Activated naive CD4-positive, alpha-beta T cell treated with Interleukin-2 at 50 U/mL for 16 hours (primary cell): Measurements from ENCODE around the gene SACS.
"Not testable (repeated sequence)": the region's sequence is repeated elsewhere in the genome, so short reads cannot be mapped to it uniquely, and the experiment has no call there.

ENCODE experiments used
- DNase-seq: peaks from one replicate; pipeline ENCODE4 v3.0.0-alpha.2; 2020

The SACS gene

GRCh38 chr13:23401156-23401555, 32.3 kb downstream of the SACS start:
- not testable (repeated sequence) for DNase-seq

GRCh38 chr13:23399347-23399746, 34.2 kb downstream of the SACS start:
- no peak for DNase-seq

GRCh38 chr13:23394821-23395220, 38.7 kb downstream of the SACS start:
- DNase-seq: no peak

- DNase-seq: no peak
These were observed 40.4 kb downstream of the SACS start for GRCh38 chr13:23392925-23393645.

- DNase-seq: no peak
These were observed 41.2 kb downstream of the SACS start for GRCh38 chr13:23392313-23392712.

- DNase-seq: no peak
These were observed 41.8 kb downstream of the SACS start for GRCh38 chr13:23391752-23392151.

- no peak for DNase-seq
These were observed 47.0 kb downstream of the SACS start for GRCh38 chr13:23386533-23386932.

GRCh38 chr13:23385931-23386330, 47.6 kb downstream of the SACS start:
- DNase-seq: no peak

GRCh38 chr13:23384111-23384510, 49.4 kb downstream of the SACS start:
- peak; percentile 27 for DNase-seq

GRCh38 chr13:23383151-23383550, 50.4 kb downstream of the SACS start:
- DNase-seq: no peak

GRCh38 chr13:23381866-23382265, 51.6 kb downstream of the SACS start:
- no peak for DNase-seq

GRCh38 chr13:23380534-23380933, 53.0 kb downstream of the SACS start:
- no peak for DNase-seq

GRCh38 chr13:23377983-23378632, 55.4 kb downstream of the SACS start:
- DNase-seq: peak; percentile 70

GRCh38 chr13:23377579-23377978, 55.9 kb downstream of the SACS start:
- DNase-seq: no peak

GRCh38 chr13:23375001-23375971, 58.2 kb downstream of the SACS start:
- DNase-seq: peak; percentile 96

GRCh38 chr13:23372264-23372906, 61.1 kb downstream of the SACS start:
- no peak for DNase-seq

GRCh38 chr13:23367907-23368306, 65.6 kb downstream of the SACS start:
- no peak for DNase-seq

GRCh38 chr13:23365652-23366051, 67.8 kb downstream of the SACS start:
- DNase-seq: no peak

GRCh38 chr13:23359882-23360281, 73.6 kb downstream of the SACS start:
- DNase-seq: no peak

- DNase-seq: no peak
These were observed 76.2 kb downstream of the SACS start for GRCh38 chr13:23357349-23357748.

- DNase-seq: no peak
These were observed 77.1 kb downstream of the SACS start for GRCh38 chr13:23356368-23356767.

GRCh38 chr13:23354520-23354919, 79.0 kb downstream of the SACS start:
- DNase-seq: no peak

GRCh38 chr13:23352161-23352560, 81.3 kb downstream of the SACS start:
- no peak for DNase-seq
